GM21528 (cell line): ENCODE data around the gene TINAG.
"Not testable (repeated sequence)": the region's sequence is repeated elsewhere in the genome, so short reads cannot be mapped to it uniquely, and the experiment has no call there.

ENCODE experiments used
- ATAC-seq: cut with Tn5 transposase; IDR thresholded peaks from one replicate; pipeline ENCODE4 v1.9.1; 2021; ENCODE audit warnings: mild to moderate bottlenecking, moderate library complexity; ENCODE audit not compliant: unreplicated experiment, low FRiP score

TINAG gene

DNA sequence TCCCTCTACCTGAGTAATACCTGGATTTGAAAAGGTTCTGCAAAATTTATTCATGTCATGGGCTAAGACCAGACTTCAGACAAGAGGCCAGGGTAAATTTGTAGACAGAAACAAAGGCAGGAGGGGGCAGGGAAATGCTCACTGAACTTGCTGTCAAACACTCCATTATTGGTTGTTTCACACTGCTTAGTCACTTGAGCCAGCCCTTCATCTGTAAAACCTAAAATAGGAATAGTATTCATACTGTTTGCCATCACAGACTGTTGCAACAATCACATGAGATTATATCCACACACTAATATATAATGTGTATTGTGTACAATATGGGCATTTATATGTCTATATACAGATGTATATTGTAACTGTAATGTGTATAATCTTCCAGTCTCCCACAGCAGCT, 6.5 kb upstream of the TINAG start:
- no peak for ATAC-seq

DNA sequence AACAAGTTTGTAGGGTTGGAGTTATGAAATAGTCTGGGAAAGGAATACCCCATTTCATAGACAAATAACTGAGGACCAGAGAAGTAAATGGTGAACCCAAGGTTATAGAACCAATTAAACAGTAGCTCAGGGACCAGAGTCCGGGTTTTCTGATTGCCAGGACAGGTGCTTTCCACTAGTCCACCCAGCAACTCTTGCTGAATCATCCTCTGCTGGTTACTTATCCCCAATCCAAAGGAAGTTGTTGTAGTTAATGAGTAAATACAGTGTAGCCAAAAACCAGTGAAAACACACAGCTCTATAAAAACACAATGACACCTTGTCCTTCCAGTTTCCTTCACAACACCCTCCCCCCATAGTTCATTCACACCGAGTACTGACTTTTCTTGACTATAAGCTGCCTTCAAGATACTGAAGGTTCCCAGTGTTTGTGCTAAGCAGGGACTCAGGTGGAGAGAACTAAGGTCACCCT, 766 bp upstream of the TINAG start:
- peak; percentile 57 for ATAC-seq

- ATAC-seq: no peak
Observed at GRCh38 chr6:54308986-54309315, 710 bp downstream of the TINAG start.

DNA sequence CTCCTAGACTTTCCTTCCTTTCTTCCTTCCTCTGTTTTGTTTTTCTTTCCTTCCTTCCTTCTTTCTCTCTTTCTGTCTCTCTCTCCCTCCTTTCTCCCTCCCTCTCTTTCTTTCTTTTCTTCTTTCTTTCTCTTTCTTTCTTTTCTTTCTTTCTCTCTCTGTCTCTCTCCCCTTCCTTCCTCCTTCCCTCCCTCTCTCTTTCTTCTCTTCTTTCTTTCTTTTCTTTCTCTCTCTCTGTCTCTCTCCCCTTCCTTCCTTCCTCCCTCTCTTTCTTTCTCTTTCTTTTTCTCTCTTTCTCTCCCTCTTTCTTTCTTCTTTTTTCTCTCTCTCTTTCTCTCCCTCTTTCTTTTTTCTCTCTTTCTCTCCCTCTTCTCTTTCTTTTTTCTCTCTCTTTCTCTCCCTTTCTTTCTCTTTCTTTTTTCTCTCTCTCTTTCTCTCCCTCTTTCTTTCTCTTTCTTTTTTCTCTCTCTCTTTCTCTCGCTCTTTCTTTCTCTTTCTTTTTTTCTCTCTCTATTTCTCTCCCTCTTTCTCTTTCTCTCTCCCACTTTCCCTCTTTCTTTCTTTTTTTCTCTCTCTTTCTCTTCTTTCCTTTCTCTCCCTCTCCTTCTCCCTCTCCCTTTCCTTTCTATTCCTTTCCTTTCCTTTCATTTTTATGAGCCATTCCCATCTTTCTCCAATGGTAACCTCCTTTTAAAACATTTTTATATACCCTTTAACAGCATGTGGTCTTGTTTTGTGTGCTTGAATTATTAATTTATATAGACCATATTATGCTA, 2.3 kb downstream of the TINAG start:
- no peak for ATAC-seq

- no peak for ATAC-seq
Observed at GRCh38 chr6:54315656-54316055, 7.4 kb downstream of the TINAG start.

GRCh38 chr6:54320871-54321270, 12.6 kb downstream of the TINAG start:
- ATAC-seq: no peak

DNA sequence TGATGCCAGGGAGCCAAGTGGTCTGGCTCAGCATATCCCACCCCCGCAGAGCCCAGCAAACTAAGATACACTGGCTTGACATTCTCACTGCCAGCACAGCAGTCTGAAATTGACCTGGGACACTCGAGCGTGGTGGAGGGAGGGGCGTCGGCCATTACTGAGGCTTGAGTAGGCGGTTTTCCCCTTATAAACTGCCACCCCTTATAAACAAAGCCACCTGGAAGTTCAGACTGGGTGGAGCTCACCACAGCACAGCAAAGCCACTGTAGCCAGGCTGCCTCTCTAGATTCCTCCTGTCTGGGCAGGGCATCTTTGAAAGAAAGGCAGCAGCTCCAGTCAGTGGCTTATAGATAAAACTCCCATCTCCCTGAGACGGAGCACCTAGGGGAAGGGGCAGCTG, 19.4 kb downstream of the TINAG start:
- ATAC-seq: no peak

- not testable (repeated sequence) for ATAC-seq
Observed at GRCh38 chr6:54331571-54331970, 23.3 kb downstream of the TINAG start.

DNA sequence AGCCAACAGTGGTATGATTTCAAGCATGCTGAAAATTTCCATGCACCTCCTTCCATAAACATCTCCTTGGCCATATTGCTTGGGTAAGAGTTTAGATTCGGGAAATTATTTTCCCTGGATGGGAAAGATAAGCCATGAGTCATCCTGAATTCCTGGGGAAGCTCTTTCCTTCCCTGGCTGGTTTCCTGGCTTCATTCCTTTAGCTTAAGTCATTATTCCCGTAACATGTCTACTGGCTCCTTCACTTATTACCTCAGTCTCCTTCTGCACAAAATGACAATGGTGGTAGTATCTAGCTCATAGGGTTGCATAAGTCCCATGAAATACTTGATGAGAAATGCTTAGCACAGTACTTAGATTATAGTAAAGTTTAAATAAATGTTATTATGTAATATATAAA, 27.6 kb downstream of the TINAG start:
- no peak for ATAC-seq

GRCh38 chr6:54353975-54354374, 45.7 kb downstream of the TINAG start:
- ATAC-seq: no peak

- no peak for ATAC-seq
Observed at GRCh38 chr6:54354608-54355007, 46.4 kb downstream of the TINAG start.

DNA sequence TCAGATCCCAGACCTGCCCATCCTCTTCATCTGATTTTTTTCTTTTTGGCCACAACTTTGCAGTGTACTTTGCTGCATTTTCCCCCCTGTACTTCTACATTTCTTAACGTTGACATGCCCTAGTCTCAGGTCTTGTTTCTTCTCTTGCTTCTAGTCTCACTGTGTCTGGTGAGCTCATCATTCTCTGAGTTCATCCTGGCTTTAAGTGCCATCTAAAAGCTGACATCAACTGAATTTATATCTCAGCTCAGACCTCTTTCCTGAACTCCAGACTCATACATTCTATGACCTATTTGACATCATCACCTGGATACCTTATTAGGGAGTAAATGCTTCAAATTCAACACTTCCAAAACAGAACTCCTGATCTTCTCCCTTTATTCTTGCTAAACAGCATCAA, 48.9 kb downstream of the TINAG start:
- ATAC-seq: no peak

DNA sequence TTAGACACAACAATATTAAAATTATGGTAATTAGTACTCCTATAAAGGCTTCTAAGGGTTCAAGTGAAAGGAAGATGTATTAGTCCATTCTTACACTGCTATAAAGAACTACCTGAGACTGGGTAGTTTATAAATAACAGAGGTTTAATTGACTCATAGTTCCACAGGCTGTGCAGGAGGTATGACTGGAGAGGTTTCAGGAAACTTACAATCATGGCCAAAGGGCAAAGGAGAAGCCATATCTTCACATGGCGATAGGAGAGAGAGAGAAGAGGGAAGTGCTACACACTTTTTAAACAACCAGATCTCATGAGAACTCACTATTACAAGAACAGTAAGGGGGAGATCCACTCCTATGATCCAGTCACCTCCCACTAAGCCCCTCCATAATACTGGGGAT, 52.9 kb downstream of the TINAG start:
- ATAC-seq: no peak

GRCh38 chr6:54361734-54362133, 53.5 kb downstream of the TINAG start:
- no peak for ATAC-seq

- no peak for ATAC-seq
Observed at GRCh38 chr6:54366667-54367327, 58.6 kb downstream of the TINAG start.

- ATAC-seq: no peak
Observed at GRCh38 chr6:54377776-54378175, 69.5 kb downstream of the TINAG start.

DNA sequence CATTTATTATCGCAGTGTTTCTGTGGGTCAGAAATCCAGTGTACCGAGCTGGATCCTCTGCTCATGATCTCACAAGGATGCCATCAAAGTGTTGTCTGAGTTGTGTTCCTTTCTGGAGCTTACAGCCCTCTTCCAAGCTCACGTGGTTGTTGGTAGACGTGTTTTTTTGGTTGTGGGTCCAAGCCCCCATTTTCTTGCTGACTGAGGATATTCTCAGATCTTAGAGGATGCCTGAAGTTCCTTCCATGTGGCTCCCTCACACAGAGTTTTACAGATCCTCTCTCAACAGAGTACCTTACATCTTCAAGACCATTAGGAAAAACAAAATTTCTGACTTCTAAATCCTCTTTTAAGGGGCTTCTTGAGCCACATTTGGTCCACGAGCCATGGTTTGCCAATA, 78.1 kb downstream of the TINAG start:
- no peak for ATAC-seq

- ATAC-seq: no peak
Observed at GRCh38 chr6:54390362-54390761, 82.1 kb downstream of the TINAG start.

DNA sequence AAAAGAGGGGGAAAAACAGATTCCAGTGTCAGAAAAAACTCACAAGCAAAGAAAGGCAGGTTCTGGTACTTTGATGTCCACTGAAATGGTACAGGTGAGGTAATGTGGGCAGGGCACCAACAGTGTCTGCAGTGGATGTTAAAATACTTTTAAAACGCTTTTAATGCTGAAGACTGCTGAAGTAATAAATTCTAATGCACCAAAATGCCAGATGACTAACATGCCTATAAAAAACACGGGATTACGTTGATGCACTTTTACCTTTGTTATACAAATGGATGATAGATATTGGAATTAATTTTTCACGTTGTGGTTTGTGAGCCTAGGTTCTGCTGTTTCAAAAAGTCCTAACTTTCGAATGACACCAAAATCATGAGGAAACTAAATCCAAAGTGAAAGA, 83.3 kb downstream of the TINAG start:
- no peak for ATAC-seq

DNA sequence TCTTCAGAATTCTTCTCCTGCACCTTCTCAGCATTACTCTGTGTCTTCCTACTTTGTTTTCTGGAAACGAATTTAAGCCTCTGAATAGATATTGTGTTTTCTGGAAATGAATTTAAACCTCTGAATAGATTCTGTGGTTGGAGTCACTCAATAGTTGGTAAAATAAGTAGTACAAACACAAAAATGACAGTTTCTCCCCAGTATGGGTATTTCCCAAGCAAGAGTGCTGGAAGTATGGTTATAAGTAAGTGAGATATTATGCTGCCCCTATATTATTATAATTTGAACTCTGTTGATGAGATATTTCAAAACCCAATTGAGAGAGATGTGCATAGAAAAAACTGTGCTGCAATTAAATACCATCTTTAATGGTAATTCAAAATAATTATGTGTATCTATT, 94.9 kb downstream of the TINAG start:
- ATAC-seq: no peak

- no peak for ATAC-seq
Observed at GRCh38 chr6:54404791-54405190, 96.5 kb downstream of the TINAG start.

DNA sequence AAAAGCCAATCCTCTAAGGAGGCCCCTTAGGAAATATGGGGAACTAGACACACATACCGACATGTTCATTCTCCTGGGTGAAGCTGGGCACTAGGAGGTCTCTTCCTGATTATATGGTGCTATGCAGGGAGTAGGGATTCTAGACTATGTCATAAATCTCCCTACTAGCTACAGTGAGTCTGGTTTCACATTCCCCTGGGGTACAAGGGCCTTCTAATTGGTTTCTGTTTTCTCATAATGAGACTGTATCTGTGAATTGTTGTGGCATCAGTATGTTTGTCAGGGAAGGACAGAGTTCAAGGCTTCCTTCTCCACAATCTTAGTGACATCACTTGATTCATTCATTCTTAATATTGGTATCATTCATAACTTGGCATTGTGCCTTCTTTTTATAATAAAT, 103.5 kb downstream of the TINAG start:
- no peak for ATAC-seq
